Measurements from ENCODE around the gene NDUFA12. TPM values are rescaled to one million over a fixed set of nuclear protein-coding genes. Genes with fewer than 3 reads are reported as not detected.

The NDUFA12 gene
- total RNA-seq, 4 donors from 2014 or later: 59.6 to 82.3 (median 68.8) TPM

GRCh38 chr12:94963649-94964048, 39.8 kb downstream of the NDUFA12 start:
- TF ChIP-seq POLR2A (IDR thresholded peaks at IDR 0.05) (no peak), EP300 (IDR thresholded peaks at IDR 0.05) (no peak)
- Histone ChIP-seq H3K9me3 (no peaks in the 10 kb centered on the region), H3K27me3 (no peaks in the 10 kb centered on the region), H3K4me1 (no peaks in the 10 kb centered on the region), H3K36me3 (no peaks in the 10 kb centered on the region), H3K27ac (no peak overlapping the region), H3K4me3 (no peak overlapping the region)
- 87 to 89% methylated on average over 7 of the region's 7 CpGs for WGBS, 2 donors
- DNase-seq (ENCODE audit: low spot score in 2 of 2): no peak

DNA sequence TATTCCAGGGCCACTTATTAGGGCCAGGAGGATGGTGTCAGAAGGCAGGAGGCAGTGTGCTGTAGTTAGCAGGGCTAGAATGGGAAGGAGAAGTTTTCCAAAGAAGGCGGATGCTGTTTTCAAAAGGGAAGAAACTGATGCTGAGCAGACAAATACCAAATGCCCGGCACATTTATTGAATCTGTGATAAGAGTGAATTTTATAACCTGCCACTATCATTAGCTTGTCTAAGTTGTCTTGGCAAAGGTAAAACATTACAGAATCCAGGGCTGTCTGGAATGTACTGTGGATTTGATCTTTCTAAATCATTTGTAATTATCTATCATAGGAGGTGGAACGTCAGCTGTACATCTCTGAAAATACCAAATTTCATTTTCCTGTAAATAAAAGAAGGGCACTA, 40.8 kb downstream of the NDUFA12 start:
- Histone ChIP-seq H3K36me3 (no peaks in the 10 kb centered on the region), H3K9me3 (no peaks in the 10 kb centered on the region), H3K27me3 (no peaks in the 10 kb centered on the region), H3K4me3 (no peak overlapping the region), H3K27ac (no peak overlapping the region), H3K4me1 (no peaks in the 10 kb centered on the region)
- TF ChIP-seq POLR2A (IDR thresholded peaks at IDR 0.05) (no peak), EP300 (IDR thresholded peaks at IDR 0.05) (no peak)
- TF ChIP-seq, protein P1, sequence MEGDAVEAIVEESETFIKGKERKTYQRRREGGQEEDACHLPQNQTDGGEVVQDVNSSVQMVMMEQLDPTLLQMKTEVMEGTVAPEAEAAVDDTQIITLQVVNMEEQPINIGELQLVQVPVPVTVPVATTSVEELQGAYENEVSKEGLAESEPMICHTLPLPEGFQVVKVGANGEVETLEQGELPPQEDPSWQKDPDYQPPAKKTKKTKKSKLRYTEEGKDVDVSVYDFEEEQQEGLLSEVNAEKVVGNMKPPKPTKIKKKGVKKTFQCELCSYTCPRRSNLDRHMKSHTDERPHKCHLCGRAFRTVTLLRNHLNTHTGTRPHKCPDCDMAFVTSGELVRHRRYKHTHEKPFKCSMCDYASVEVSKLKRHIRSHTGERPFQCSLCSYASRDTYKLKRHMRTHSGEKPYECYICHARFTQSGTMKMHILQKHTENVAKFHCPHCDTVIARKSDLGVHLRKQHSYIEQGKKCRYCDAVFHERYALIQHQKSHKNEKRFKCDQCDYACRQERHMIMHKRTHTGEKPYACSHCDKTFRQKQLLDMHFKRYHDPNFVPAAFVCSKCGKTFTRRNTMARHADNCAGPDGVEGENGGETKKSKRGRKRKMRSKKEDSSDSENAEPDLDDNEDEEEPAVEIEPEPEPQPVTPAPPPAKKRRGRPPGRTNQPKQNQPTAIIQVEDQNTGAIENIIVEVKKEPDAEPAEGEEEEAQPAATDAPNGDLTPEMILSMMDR (IDR thresholded peaks at IDR 0.05): no peak
- no peak for DNase-seq (ENCODE audit: low spot score in 2 of 2)
- 81 to 82% methylated on average over 3 of the region's 3 CpGs for WGBS, 2 donors

DNA sequence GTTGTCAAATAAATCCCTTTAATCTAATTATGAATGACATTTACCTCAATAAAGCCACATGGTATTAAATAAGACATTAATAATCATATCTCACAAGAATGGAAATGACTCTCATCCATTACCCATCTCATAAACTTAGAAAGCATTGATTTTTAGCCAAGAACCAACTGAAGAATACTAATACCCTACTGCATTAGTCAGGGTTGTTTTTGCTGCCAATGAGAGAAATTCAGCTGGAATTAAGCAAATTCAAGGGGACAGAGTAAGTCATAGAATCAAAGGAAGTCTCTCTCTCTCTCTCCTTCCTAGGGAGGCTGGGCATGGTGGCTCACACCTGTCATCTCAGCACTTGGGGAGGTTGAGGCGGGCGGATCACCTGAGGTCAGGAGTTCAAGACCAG, 41.6 kb downstream of the NDUFA12 start:
- Histone ChIP-seq H3K4me1 (no peaks in the 10 kb centered on the region), H3K27ac (no peak overlapping the region), H3K27me3 (no peaks in the 10 kb centered on the region), H3K36me3 (no peaks in the 10 kb centered on the region), H3K9me3 (no peaks in the 10 kb centered on the region), H3K4me3 (no peak overlapping the region)
- no peak for TF ChIP-seq POLR2A (IDR thresholded peaks at IDR 0.05)
- no peak for TF ChIP-seq EP300 (IDR thresholded peaks at IDR 0.05)
- TF ChIP-seq, protein P1 (IDR thresholded peaks at IDR 0.05): no peak
- WGBS, 2 donors: 96 to 100% methylated on average over 2 of the region's 2 CpGs
- no peak for DNase-seq (ENCODE audit: low spot score in 2 of 2)

DNA sequence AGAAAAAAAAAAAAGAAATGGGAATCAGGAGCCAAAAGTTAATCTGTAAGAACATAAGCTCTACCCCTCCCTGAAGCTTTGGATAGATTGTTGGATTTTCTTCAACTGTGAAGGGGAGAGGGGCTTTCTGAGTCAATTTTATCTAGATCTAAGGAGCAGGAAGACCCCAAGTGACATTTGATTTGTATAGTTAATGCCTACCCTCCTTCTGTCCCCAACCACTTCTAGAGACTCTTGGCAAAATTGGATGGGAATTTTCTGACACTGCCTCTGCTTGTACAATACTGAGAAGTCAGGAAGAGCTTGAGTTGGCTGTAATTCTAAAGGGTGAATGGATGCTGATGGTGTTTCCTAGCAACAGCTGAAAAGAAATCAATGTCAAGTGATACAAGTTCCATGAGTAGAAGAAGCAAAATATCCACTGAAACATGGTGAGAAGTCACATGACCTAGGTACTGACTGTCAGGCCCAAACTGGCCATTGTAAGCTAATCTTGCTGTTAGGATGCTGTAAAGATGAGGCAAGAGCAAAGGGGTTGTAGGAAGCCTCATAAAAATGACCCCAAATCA, 42.2 kb downstream of the NDUFA12 start:
- TF ChIP-seq, protein P1 (IDR thresholded peaks at IDR 0.05): no peak
- TF ChIP-seq POLR2A (IDR thresholded peaks at IDR 0.05): no peak
- no peak for TF ChIP-seq EP300 (IDR thresholded peaks at IDR 0.05)
- Histone ChIP-seq H3K4me3 (no peak overlapping the region), H3K27ac (no peak overlapping the region), H3K9me3 (no peaks in the 10 kb centered on the region), H3K36me3 (no peaks in the 10 kb centered on the region), H3K27me3 (no peaks in the 10 kb centered on the region), H3K4me1 (no peaks in the 10 kb centered on the region)
- DNase-seq (ENCODE audit: low spot score in 2 of 2): no peak

DNA sequence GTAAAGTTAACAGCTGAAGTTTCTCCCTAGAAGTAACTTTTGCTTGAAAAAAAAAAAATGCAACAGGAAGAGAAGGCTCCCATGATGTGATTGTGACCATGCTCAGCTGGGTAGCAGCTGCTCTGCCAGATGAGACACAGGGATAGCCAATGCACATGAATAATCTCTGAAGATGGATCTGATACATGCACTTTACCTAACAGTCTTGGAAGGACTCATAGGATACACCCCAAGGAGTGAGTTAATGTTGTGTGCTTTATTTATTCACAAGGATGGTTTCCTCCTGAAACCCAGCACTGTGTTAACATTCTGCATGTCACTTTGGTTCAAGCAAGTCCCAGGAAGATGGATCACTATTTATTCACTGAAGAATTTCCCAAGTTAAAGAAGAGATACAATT, 46.5 kb downstream of the NDUFA12 start:
- H3K27ac ChIP-seq: no peak overlapping the region
- TF ChIP-seq POLR2A (IDR thresholded peaks at IDR 0.05) (no peak), EP300 (IDR thresholded peaks at IDR 0.05) (no peak)
- TF ChIP-seq, protein P1 (IDR thresholded peaks at IDR 0.05): no peak
- H3K27me3 ChIP-seq: no peaks in the 10 kb centered on the region
- no peak for DNase-seq (ENCODE audit: low spot score in 2 of 2)
- H3K4me1 ChIP-seq: peaks cover 0 to 7% (median 0%) of the 10 kb centered on the region in 4 donors
- H3K9me3 ChIP-seq: no peaks in the 10 kb centered on the region
- no peaks in the 10 kb centered on the region for H3K36me3 ChIP-seq
- no peak overlapping the region for H3K4me3 ChIP-seq

Data from tibial nerve (tissue), 4 donors.